CD8-positive, alpha-beta memory T cell (primary cell): ENCODE results near the gene WASF2. TPM values are rescaled to one million over a fixed set of nuclear protein-coding genes. Genes with fewer than 3 reads are reported as not detected.
A peak's percentile ranks its signal among the peaks of the same experiment; 100 is the strongest.

Experiments
- CTCF ChIA-PET: fragments of 350-600 bp; sonication (Branson Sonifier 250); formaldehyde crosslinking; loops from one replicate; lab custom pipeline; 2021; ENCODE audit warnings: antibody characterized with exemption; lab: Charles Lee
- POLR2A ChIA-PET: fragments of 350-600 bp; sonication (Branson Sonifier 250); formaldehyde crosslinking; loops from one replicate; lab custom pipeline; 2021; ENCODE audit warnings: antibody characterized with exemption; lab: Charles Lee
- DNase-seq, 5 donors: peaks; one replicate each; pipeline versions ENCODE4 v3.0.0 to v3.0.0-alpha.2; 2020 to 2022; ENCODE audit warnings: mixed read lengths in 1 of 5
- H3K27ac ChIP-seq: one replicate; pipeline ENCODE4 v1.7.0; 2013; ENCODE audit warnings: low read depth, mild to moderate bottlenecking, low read length, moderate library complexity
- H3K27me3 ChIP-seq: 2 replicates; pipeline ENCODE4 v1.7.0; 2013; ENCODE audit warnings: low read length, mild to moderate bottlenecking; ENCODE audit not compliant: insufficient read depth, poor library complexity, severe bottlenecking
- H3K36me3 ChIP-seq: 2 replicates; pipeline ENCODE4 v1.7.0; 2013; ENCODE audit warnings: mild to moderate bottlenecking, low read length, moderate library complexity; ENCODE audit not compliant: insufficient read depth
- H3K4me1 ChIP-seq: 2 replicates; pipeline ENCODE4 v1.7.0; 2013; ENCODE audit warnings: mild to moderate bottlenecking, low read length, moderate library complexity; ENCODE audit not compliant: insufficient read depth
- H3K4me3 ChIP-seq: 2 replicates; pipeline ENCODE4 v1.7.0; 2013; ENCODE audit warnings: mild to moderate bottlenecking, low read length
- H3K9me3 ChIP-seq: 2 replicates; pipeline ENCODE4 v1.7.0; 2013; ENCODE audit warnings: mild to moderate bottlenecking, low read length
- H3K27ac Mint-ChIP-seq, 8 donors: one replicate each; pipeline ENCODE4 v1.8.0; 2020 to 2021; ENCODE audit warnings: mixed read lengths in 8 of 8, mild to moderate bottlenecking in 6 of 8, inconsistent platforms in 3 of 8, moderate library complexity in 3 of 8
- H3K27me3 Mint-ChIP-seq, 2 donors: one replicate each; pipeline ENCODE4 v1.8.0; 2020 to 2021; ENCODE audit warnings: mixed read lengths in 2 of 2, mild to moderate bottlenecking in 1 of 2, moderate library complexity in 1 of 2
- H3K36me3 Mint-ChIP-seq, 3 donors: one replicate each; pipeline ENCODE4 v1.8.0; 2020 to 2021; ENCODE audit warnings: mixed read lengths in 3 of 3, inconsistent platforms in 1 of 3, mild to moderate bottlenecking in 1 of 3
- H3K4me1 Mint-ChIP-seq, 3 donors: one replicate each; pipeline ENCODE4 v1.8.0; 2020 to 2021; ENCODE audit warnings: mixed read lengths in 3 of 3, inconsistent platforms in 1 of 3, mild to moderate bottlenecking in 1 of 3
- H3K4me3 Mint-ChIP-seq, 7 donors: one replicate each; pipeline ENCODE4 v1.8.0; 2020 to 2021; ENCODE audit warnings: mixed read lengths in 7 of 7, mild to moderate bottlenecking in 6 of 7, moderate library complexity in 4 of 7, inconsistent platforms in 2 of 7
- H3K9me3 Mint-ChIP-seq, 5 donors: one replicate each; pipeline ENCODE4 v1.8.0; 2020 to 2022; ENCODE audit warnings: mixed read lengths in 5 of 5, mild to moderate bottlenecking in 3 of 5, moderate library complexity in 2 of 5, inconsistent platforms in 1 of 5
- polyA plus RNA-seq: library from polyadenylated mRNA; unstranded; fragments of 300-500 nt; fragmentation: Illumina TruSeq; gene quantifications from one replicate; pipeline ENCODE4 v1.2.3, GENCODE V29; 2021
- total RNA-seq, 2 experiments: library from RNA; stranded (reverse); gene quantifications; one replicate each; pipeline ENCODE4 v1.2.3, GENCODE V29; 2021

The WASF2 gene
- total and polyA plus RNA-seq, 3 experiments from 2014 or later, result 64.1 to 128 (median 120) TPM

DNA sequence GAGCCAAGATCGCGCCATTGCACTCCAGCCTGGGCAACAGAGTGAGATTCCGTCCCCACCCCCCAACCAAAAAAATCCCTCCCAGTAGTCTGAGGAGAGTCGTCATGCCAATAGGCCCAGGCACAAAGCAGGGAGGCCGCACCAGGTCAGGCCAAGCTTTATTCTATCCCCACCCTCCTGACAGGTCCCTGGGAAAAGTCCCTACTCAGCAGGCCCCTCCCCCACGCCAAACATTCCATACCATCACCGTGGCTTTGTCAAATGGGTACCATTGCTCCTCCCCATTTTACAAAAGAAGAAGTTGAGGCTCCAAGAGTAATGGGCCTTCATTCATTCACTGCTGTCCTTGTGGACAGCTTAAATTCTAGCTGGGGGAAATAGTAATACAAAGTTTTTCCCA is 92.2 kb downstream of the WASF2 start:
- no peaks in the 10 kb centered on the region for H3K9me3 Mint-ChIP-seq
- no peak for DNase-seq
- H3K27me3 Mint-ChIP-seq, result peaks cover 0 to 1% of the 10 kb centered on the region in 2 donors
- CTCF ChIA-PET, result interaction anchor here (0.9 to 13.6 kb wide), 9 partner anchors 9 to 352 kb away, joined by 3 to 283 read pairs (median 3); no protein-coding TSS in a partner anchor
- H3K27ac ChIP-seq, result no peak overlapping the region
- no peak overlapping the region for H3K4me3 ChIP-seq
- H3K9me3 ChIP-seq, result no peaks in the 10 kb centered on the region
- H3K36me3 Mint-ChIP-seq, result no peaks in the 10 kb centered on the region
- no peaks in the 10 kb centered on the region for H3K36me3 ChIP-seq
- no peaks in the 10 kb centered on the region for H3K27me3 ChIP-seq
- peaks cover 15% of the 10 kb centered on the region for H3K4me1 ChIP-seq
- H3K4me3 Mint-ChIP-seq, result no peak overlapping the region
- H3K4me1 Mint-ChIP-seq, result peaks cover 6 to 13% (median 13%) of the 10 kb centered on the region in 3 donors
- no peak overlapping the region for H3K27ac Mint-ChIP-seq
- POLR2A ChIA-PET, result interaction anchor here (0.9 kb wide), 1 partner anchor 97 kb away, joined by 3 read pairs; no protein-coding TSS in a partner anchor

GRCh38 chr1:27397110-27397509 is 92.9 kb downstream of the WASF2 start:
- POLR2A ChIA-PET, result interaction anchor here (0.7 to 1.1 kb wide), 3 partner anchors 49 to 99 kb away, joined by 3 to 5 read pairs (median 3); no protein-coding TSS in a partner anchor

GRCh38 chr1:27395441-27396195 is 94.3 kb downstream of the WASF2 start:
- no peaks in the 10 kb centered on the region for H3K9me3 ChIP-seq
- Mint-ChIP-seq H3K4me3 (peak overlapping the region in 2 of 7 donors; percentile 7 to 8), H3K27ac (peak overlapping the region in 3 of 8 donors; percentile 43 to 49 (median 47)), H3K4me1 (peaks cover 13 to 22% (median 19%) of the 10 kb centered on the region in 3 donors), H3K36me3 (no peaks in the 10 kb centered on the region), H3K9me3 (no peaks in the 10 kb centered on the region), H3K27me3 (peaks cover 0 to 5% of the 10 kb centered on the region in 2 donors)
- CTCF ChIA-PET, result interaction anchor here (0.6 to 13.6 kb wide), 29 partner anchors 7 to 1479 kb away, joined by 3 to 283 read pairs (median 4); partner anchors contain the start of genes IFI6, MAP3K6 and SYTL1
- no peaks in the 10 kb centered on the region for H3K27me3 ChIP-seq
- POLR2A ChIA-PET, result interaction anchor here (0.6 to 1.8 kb wide), 3 partner anchors 48 to 435 kb away, joined by 3 to 10 read pairs (median 3); partner anchors contain the start of gene PPP1R8
- H3K36me3 ChIP-seq, result no peaks in the 10 kb centered on the region
- peaks cover 17% of the 10 kb centered on the region for H3K4me1 ChIP-seq
- H3K27ac ChIP-seq, result no peak overlapping the region
- peak; percentile 63 to 84 (median 75) for DNase-seq
- H3K4me3 ChIP-seq, result no peak overlapping the region

More at GRCh38 chr1:27397110-27397509, 92.9 kb downstream of the WASF2 start:
- no peak for DNase-seq
- H3K9me3 Mint-ChIP-seq, result no peaks in the 10 kb centered on the region
- no peaks in the 10 kb centered on the region for H3K36me3 Mint-ChIP-seq
- Histone ChIP-seq H3K36me3 (no peaks in the 10 kb centered on the region), H3K4me1 (peaks cover 10% of the 10 kb centered on the region), H3K4me3 (no peak overlapping the region), H3K9me3 (no peaks in the 10 kb centered on the region), H3K27me3 (no peaks in the 10 kb centered on the region), H3K27ac (no peak overlapping the region)
- H3K27me3 Mint-ChIP-seq, result peaks cover 0 to 2% of the 10 kb centered on the region in 2 donors
- H3K27ac Mint-ChIP-seq, result peak overlapping the region in 1 of 8 donors; percentile 72
- CTCF ChIA-PET, result interaction anchor here (1.0 to 13.6 kb wide), 12 partner anchors 11 to 351 kb away, joined by 3 to 283 read pairs (median 4); no protein-coding TSS in a partner anchor
- peaks cover 8 to 15% (median 14%) of the 10 kb centered on the region in 3 donors for H3K4me1 Mint-ChIP-seq
- H3K4me3 Mint-ChIP-seq, result no peak overlapping the region

DNA sequence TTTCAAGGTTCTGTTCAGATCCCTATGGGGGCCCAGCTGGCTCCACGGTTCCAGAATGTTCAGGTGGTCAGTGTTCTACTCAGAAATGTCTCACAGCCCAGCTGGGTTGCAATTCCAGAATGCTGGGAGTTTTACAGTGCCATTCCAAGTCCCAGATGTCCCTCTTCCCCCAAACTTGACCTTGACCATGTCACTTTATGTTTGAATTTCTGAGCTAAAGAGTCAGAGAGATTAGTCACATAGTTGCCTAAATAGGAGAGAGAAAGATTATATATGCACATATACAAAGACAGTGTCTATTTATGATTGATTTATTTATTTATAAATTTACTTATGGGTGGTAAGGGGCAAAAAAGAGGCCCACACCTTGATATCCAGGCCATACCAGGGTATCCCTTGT is 95.0 kb downstream of the WASF2 start:
- POLR2A ChIA-PET, result interaction anchor here (0.6 to 1.8 kb wide), 2 partner anchors 94 to 436 kb away, joined by 3 to 10 read pairs; partner anchors contain the start of gene PPP1R8
- peaks cover 1 to 9% of the 10 kb centered on the region in 2 donors for H3K27me3 Mint-ChIP-seq
- DNase-seq, result no peak
- Histone ChIP-seq H3K27ac (no peak overlapping the region), H3K9me3 (no peaks in the 10 kb centered on the region), H3K4me1 (peaks cover 17% of the 10 kb centered on the region), H3K4me3 (no peak overlapping the region), H3K27me3 (no peaks in the 10 kb centered on the region), H3K36me3 (no peaks in the 10 kb centered on the region)
- no peaks in the 10 kb centered on the region for H3K9me3 Mint-ChIP-seq
- H3K36me3 Mint-ChIP-seq, result no peaks in the 10 kb centered on the region
- peak overlapping the region in 5 of 8 donors; percentile 13 to 72 (median 47) for H3K27ac Mint-ChIP-seq
- peak overlapping the region in 1 of 7 donors; percentile 8 for H3K4me3 Mint-ChIP-seq
- CTCF ChIA-PET, result interaction anchor here (0.6 to 13.6 kb wide), 24 partner anchors 8 to 351 kb away, joined by 3 to 283 read pairs (median 4); partner anchors contain the start of genes IFI6, MAP3K6 and SYTL1
- peaks cover 13 to 22% (median 19%) of the 10 kb centered on the region in 3 donors for H3K4me1 Mint-ChIP-seq

DNA sequence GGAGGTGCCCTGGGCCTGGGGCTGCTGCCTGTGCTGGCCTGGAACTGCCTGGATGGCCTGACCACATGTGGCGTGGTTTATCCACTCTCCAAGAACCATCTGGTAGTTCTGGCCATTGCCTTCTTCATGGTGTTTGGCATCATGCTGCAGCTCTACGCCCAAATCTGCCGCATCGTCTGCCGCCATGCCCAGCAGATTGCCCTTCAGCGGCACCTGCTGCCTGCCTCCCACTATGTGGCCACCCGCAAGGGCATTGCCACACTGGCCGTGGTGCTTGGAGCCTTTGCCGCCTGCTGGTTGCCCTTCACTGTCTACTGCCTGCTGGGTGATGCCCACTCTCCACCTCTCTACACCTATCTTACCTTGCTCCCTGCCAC is 95.7 kb downstream of the WASF2 start:
- DNase-seq, result no peak
- H3K9me3 ChIP-seq, result no peaks in the 10 kb centered on the region
- no peaks in the 10 kb centered on the region for H3K36me3 ChIP-seq
- no peak overlapping the region for H3K4me3 ChIP-seq
- no peaks in the 10 kb centered on the region for H3K27me3 ChIP-seq
- H3K4me1 Mint-ChIP-seq, result peaks cover 13 to 22% (median 19%) of the 10 kb centered on the region in 3 donors
- no peak overlapping the region for H3K27ac ChIP-seq
- peak overlapping the region; percentile 4 to 68 (median 47) for H3K4me3 Mint-ChIP-seq
- H3K4me1 ChIP-seq, result peaks cover 17% of the 10 kb centered on the region
- no peaks in the 10 kb centered on the region for H3K9me3 Mint-ChIP-seq
- POLR2A ChIA-PET, result interaction anchor here (1.8 kb wide), 1 partner anchor 94 kb away, joined by 10 read pairs; no protein-coding TSS in a partner anchor
- peak overlapping the region in 4 of 8 donors; percentile 29 to 72 (median 48) for H3K27ac Mint-ChIP-seq
- H3K27me3 Mint-ChIP-seq, result peaks cover 1 to 9% of the 10 kb centered on the region in 2 donors
- CTCF ChIA-PET, result interaction anchor here (0.6 to 13.6 kb wide), 17 partner anchors 8 to 292 kb away, joined by 3 to 283 read pairs (median 4); partner anchors contain the start of genes IFI6, MAP3K6 and SYTL1
- H3K36me3 Mint-ChIP-seq, result no peaks in the 10 kb centered on the region

GRCh38 chr1:27393641-27394281 is 96.2 kb downstream of the WASF2 start:
- H3K36me3 Mint-ChIP-seq, result no peaks in the 10 kb centered on the region
- H3K9me3 Mint-ChIP-seq, result no peaks in the 10 kb centered on the region
- no peaks in the 10 kb centered on the region for H3K36me3 ChIP-seq
- peaks cover 17% of the 10 kb centered on the region for H3K4me1 ChIP-seq
- no peak overlapping the region for H3K4me3 ChIP-seq
- no peaks in the 10 kb centered on the region for H3K27me3 ChIP-seq
- peaks cover 13 to 22% (median 19%) of the 10 kb centered on the region in 3 donors for H3K4me1 Mint-ChIP-seq
- ChIA-PET CTCF (interaction anchor here (1.4 to 13.6 kb wide), 7 partner anchors 9 to 214 kb away, joined by 3 to 283 read pairs (median 13); partner anchors contain the start of genes MAP3K6 and SYTL1), POLR2A (no interaction called here)
- H3K9me3 ChIP-seq, result no peaks in the 10 kb centered on the region
- peak overlapping the region in 3 of 8 donors; percentile 47 to 49 (median 47) for H3K27ac Mint-ChIP-seq
- no peak for DNase-seq
- no peak overlapping the region for H3K27ac ChIP-seq
- peak overlapping the region in 6 of 7 donors; percentile 4 to 59 (median 45) for H3K4me3 Mint-ChIP-seq
- H3K27me3 Mint-ChIP-seq, result peaks cover 1 to 9% of the 10 kb centered on the region in 2 donors
